HG03097 (cell line): ENCODE data around the gene NSD2.
"Not testable (repeated sequence)": the region's sequence is repeated elsewhere in the genome, so short reads cannot be mapped to it uniquely, and the experiment has no call there.

Experiments
- ATAC-seq: cut with Tn5 transposase; IDR thresholded peaks from one replicate; pipeline ENCODE4 v1.9.1; 2021; ENCODE audit not compliant: unreplicated experiment, low FRiP score

The NSD2 gene

GRCh38 chr4:1841201-1841886, 29.8 kb upstream of the NSD2 start:
- ATAC-seq = no peak

GRCh38 chr4:1841887-1842210, 29.3 kb upstream of the NSD2 start:
- no peak for ATAC-seq

DNA sequence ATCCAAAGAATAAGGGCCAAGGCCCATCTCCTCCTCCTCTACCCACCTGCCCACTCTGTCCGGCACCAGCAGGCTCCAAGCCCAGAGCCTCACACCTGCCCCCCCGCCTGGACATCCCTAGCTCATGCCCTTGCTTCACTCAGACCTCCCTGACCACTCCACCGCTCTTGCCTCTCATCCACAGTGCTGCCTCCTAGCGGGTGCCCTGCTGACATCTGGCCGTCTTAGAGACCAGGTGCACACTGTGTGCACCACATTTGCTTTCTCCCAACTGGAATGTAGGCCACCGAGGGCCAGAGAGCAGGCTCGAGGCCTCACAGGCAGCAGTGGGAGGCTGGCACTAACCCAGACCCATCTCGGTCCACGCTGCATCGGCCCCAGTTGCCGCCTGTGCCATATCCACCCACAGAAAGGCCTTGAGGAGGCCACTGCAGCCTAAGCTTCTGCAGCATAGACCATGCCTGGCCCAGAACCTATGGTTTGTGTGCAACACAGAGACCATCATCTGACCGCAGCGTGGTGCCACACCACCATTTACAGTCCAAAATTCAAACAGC, 28.8 kb upstream of the NSD2 start:
- ATAC-seq = no peak

DNA sequence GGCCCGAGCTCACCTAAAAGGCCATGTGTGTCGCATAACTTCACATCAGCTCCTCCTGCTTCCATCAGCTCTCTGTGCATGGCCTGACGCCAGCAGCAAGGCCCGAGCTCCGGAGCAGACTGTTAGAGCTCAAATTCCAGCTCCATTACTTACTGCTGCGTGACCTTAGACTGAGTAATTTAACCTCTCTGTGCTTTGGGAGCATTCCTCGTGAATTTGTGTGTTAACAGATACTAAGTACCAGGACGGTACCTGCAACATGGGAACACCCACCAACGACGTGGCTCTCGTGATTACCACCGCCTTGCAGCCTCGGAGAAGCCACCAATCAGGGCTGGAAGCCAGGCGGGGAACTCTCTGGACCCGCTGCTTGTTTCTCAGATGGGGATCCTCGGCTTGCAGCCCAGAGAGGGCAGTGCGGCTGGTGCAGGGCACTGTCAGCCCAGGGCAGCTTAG, 28.2 kb upstream of the NSD2 start:
- ATAC-seq = no peak

DNA sequence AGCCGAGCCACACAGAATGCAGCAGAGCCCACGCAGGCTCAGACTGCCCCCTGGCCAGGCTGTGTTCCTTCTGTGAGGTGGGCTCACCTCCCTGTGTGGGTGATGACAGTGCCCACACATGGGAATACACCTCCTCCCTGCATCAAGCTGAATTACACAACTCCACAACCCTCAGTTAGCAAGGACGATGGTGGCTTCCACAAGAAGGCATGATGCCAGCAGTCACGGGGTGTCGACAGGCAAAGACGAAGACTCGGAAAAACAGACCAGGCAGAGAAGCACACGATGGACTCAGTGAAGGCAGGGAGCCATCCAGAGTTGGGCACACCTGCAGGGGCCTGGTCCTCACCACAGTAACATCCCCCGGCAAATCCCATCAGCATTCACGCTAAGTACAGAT, 27.3 kb upstream of the NSD2 start:
- ATAC-seq = no peak

DNA sequence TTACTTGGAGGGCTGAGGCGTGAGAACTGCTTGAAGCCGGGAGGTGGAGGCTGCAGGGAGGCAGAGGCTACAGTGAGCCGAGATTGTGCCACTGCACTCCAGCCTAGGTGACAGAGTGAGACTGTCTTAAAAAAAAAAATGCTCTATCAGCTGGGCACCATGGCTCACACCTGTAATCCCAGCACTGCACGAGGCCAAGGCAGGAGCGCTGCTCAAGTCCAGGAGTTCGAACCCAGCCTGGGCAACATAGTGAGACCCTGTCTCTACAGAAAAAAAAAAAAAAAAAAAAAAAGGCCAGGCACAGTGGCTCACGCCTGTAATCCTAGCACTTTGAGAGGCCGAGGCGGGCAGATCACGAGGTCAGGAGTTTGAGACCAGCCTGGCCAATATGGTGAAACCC, 26.6 kb upstream of the NSD2 start:
- ATAC-seq = not testable (repeated sequence)

DNA sequence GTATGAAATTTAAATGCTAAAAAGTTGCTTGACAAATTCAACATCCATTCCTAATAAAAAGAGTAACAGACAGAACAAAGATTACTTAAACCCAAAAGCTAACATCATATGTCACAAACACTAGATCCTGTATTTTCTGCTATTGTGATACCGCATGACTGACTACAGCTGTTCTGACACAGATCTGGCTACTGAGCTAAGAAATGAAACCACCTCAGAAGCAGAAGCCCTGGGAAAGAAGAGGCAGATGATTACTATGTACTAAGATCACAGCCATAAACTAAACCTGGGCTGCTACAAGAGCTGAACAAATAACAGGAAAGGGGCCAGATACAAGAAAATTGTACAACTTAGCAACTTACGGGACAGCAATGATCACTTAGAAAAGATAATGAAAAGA, 24.6 kb upstream of the NSD2 start:
- no peak for ATAC-seq

DNA sequence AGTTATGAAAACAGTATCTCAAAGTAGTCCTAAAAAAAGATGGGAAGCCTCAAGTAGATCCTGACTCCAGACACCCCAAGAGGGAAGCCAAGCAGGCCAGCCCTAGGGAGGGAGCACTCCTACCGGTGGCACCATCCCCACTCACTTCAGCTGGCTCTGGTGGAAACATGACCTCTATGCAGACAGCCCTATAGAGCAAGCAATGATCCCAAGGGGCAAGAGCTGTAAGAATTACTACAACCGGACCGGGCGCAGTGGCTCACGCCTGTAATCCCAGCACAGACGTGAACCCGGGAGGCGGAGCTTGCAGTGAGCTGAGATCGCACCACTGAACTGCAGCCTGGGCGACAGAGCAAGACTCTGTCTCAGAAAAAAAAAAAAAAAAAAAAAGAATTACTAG, 20.9 kb upstream of the NSD2 start:
- no peak for ATAC-seq

DNA sequence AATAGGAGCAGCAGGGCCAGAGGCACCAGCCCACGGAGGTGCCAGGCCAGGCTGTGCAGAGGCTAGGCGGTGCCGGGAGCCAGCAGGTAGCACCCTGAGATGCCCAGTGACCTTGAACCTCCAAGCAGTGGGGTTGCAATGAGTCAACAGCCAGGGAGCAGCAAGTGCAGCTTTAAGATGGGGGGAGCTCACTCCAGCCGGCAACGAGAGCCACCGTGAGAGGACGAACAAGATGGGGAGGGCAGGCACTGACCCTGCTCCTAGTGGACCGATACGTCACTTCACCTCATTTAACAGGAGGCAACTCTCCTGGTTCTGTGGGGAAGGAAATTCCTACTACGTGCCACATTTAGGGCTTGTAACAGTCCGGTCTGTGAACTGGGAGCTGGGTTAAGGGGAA, 20.0 kb upstream of the NSD2 start:
- no peak for ATAC-seq

DNA sequence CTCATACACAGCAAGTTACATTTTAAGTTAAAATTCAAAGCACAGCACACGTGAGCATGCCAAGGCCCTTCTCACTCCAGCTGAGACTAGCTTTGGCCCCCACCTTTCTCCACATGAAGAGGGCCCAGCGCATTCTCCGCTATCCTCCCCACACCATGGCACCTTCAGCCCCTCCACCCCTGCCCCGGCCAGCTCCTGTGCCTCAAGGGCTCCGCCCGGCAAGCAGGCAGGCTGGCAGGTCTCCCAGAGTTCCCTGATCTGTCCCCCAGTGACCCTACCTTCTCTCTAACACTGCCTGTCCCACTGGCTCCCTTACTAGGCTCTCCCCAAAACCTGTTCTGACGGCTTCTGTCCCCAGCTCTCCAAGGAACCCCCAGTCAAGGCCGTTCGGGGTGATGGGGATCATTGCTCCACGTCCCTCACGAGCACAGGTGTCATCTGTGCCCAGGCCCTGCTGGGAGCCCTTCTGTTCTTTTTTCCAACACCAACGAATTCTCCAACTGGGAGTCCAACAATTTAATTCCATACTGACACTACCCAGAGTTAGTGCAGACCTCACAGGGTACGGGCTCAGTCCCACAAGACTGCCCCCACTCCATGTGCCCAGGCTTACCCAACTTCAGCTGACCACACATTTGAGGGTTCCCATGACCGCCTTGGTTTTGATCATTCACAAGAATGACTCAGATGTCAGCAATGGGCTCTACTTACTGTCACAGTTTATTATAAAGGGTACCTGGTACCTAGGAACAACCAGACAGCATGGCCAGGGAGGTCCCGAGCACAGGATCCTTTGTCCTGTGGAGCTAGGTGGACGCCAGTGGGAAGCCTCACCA, 19.4 kb upstream of the NSD2 start:
- ATAC-seq = no peak

DNA sequence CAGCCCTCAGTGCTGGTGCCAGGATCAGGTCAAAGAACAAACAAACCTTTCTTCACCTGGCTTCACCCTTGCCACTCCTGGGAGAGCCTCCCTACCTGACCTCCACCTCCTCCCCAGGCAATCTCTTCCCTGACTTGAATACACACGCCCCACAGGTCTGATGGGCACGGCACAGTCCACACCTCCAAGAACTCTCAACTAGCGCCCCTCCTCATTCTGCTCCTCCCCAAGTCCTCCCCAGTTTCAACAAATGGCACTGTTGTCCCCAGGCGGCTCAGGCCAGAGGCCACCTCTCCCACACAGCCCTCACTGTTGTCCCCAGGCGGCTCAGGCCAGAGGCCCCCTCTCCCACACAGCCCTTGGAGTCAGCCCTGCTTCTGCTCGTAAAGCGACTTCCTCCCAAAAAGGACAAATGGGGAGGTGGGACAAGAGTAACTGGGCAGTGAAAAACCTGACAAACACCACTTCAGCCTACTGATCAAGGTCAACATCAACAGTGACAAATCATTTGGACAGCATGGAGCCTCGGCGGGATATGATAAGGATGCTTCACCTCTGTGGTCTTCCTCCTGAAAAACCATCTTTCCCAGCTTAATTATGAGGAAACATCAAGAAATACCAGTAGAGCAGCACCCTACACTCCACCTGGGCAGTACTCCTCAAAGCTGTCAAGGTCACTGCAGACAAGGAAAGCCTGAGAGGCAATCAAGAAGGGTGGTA, 18.1 kb upstream of the NSD2 start:
- ATAC-seq = no peak

DNA sequence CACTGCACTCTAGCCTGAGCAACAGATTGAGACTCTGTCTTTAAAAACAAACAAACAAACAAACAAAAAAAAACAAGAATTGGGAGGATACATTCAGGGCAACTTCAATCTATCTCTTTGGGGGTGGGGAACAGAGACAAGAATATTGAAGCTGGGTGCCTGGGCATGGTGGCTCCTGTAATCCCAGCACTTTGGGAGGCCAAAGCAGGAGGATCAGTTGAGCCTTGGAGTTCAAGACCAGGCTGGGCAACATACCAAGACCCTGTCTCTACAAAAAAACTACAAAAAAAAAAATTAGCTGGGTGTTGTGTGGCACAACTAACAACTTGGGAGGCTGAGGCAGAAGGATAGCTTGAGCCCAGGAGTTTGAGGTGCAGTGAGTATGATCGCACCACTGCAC, 16.4 kb upstream of the NSD2 start:
- no peak for ATAC-seq

DNA sequence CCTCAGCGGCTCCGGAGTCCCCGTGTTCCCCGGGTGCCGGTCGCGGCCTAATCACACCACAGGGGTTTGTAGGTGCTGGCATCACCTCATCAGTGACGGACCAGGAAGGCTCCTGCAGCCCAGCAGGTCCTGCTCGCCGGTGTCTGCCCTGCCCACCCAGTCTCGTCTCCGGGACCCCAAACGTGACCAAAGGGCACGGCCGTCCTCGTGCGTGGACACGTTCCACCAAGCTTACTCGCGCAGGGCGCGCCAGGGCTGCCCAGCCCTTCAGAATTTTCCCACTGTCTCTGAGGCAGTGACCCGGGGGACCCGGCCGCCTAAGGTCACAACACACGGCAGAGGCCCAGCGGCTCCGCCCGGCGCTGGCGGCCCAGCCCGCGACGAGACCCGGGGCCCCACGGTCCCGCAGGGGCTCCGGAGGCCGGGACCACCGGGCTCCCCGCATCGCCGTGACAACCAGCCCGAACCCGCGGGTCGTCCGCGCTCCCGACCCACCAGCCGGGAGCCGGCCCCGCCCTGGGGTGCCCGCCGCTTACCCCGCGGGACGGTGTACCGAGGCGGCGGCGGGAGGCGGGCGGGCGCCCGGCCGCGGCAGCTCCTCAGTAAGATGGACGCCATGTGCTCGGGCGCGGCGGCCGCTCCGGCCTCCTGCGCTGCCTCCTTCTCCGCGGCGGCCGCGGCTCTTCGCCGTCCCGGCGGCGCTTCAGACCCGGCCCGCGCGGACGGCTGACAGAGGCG, 15.7 kb upstream of the NSD2 start:
- peak; percentile 30 for ATAC-seq

GRCh38 chr4:1856071-1856942, 14.9 kb upstream of the NSD2 start, which contains the start of gene LETM1:
TSS of gene LETM1 (minus strand) at chr4:1856156. CDS start at chr4:1855950, 206 bp downstream.
- ATAC-seq = peak; percentile 84

GRCh38 chr4:1856943-1857699, 14.1 kb upstream of the NSD2 start:
- ATAC-seq = no peak

DNA sequence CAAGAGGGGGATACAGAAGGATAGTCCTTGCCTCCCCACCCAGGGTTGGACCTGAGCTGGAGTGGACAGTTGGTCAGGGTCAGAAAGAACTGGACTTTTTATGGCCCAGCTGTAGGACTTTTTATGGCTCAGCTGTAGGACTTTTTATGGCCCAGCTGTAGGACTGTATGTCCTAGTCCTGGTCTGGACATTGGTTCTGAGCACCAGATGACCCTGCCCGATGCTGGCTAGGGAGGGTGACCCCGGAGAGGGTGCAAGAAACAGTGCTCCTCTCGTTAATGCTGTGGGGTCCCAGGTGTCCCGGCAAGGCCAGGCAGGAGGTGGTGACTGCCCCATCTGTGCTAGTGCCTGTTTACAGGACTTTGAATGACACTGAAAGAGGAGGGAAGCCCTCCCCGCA, 13.3 kb upstream of the NSD2 start:
- no peak for ATAC-seq

GRCh38 chr4:1859389-1859753, 11.8 kb upstream of the NSD2 start:
- no peak for ATAC-seq

- ATAC-seq = no peak
Measured at GRCh38 chr4:1862055-1862911, 8.9 kb upstream of the NSD2 start.
